Epidermal melanocyte (primary cell): ENCODE measurements around the gene PARVB.
"Not testable (repeated sequence)": the region's sequence is repeated elsewhere in the genome, so short reads cannot be mapped to it uniquely, and the experiment has no call there.

Experiments
- DNase-seq: peaks from one replicate; pipeline ENCODE4 v3.0.0; 2011; ENCODE audit warnings: low spot score; ENCODE audit not compliant: insufficient read length

Gene PARVB

DNA sequence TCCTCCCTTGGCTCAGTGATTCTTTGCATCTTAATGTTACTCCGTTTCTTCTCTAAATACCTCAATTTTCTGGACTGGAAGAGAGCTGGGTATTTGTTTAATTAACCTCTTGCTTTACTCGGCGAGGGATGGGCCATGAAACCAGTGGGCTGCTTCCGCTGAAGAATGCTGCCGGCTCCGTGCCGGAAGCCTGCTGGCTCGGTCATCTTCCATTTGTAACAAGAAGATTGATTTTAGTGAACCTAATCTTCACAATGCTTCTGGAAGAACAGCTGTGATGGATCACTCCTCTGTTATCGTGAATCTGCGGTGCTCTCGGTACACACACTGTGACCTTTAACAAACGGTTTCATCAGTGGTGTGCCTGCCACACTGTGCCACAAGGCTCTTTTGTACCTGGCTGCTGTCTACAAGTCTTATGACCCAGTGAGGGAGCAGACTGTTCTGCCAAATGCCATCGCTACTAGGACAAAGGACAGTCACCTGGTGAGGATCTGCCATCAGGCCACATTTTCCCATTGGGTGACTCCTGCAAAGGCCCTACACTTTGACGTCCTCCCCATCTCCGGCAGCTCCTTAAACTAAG, 25.3 kb upstream of the PARVB start:
- no peak for DNase-seq

DNA sequence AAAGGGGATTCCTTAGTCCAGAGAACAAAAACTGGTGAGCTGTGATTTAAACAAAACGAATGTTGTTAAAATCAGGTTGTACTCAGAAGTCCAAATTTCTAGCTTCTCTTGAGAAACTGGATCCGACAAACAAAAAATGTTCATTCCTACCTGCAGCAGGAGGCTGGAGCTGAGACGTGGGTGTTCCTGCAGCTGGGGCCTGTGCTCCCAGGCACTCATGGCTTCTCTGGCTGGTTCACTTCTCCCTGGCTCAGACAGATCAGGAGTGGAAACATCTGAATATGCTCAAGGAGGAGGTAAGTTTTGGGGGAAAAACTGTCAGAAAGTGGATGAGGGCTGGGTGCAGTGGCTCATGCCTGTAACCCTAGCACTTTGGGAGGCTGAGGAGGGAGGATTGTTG, 24.7 kb upstream of the PARVB start:
- no peak for DNase-seq

DNA sequence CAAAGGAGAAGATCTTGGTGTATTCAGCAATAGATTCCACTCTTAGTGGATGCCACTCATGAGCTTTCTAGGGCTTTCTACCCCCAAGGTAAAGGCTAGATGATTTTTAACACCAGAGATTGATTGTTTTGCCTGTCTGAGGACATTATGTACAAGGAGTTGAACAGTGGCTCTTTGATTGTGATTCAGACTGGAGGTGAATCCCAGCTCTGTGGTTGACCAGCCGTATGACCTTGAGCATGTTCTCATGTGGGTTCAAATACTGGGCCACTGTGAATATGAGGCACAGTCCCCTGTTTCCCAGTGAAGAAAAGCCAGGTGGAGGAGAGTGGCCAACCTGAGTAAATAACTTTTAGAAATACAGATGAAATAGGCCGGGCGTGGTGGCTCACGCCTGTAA, 24.0 kb upstream of the PARVB start:
- DNase-seq, result no peak

DNA sequence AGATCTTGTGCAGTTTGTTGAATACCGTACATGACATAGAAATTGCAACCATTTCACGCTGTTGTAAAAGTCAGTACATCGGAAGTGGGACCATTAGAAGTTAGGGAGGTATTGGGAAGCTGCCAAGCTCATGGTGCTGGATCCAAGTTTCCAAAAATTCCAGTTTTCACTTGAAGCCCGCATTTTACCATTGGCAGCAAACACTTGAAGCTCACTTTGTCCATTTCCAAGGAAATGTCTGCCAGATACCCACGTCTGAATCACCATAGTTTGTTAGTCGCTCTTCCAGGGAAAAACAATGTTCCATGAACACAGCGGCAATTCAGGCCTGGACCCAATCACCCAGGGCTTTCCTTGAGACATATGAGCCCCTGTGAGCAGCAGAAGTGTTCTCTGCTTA, 22.6 kb upstream of the PARVB start:
- DNase-seq, result no peak

- no peak for DNase-seq
These were observed 21.8 kb upstream of the PARVB start for GRCh38 chr22:44002324-44002723.

DNA sequence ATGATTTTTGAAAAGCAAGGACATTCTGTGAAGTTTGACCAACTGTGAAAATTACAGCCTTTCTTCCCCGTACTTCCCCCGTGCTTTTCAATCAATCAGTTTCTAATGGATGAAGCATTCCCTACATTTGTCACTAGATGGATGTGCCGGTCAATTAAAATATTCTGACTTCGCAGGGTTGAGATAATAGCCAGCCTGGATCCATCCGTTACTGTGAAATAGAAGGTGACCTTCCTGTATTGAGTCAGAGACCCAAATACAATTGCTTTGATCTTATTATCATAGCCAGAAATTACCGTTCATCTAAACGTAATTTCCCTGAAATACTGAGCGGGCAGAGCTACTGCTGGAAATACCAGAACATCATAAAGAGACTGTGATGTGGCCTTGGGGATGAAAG, 21.1 kb upstream of the PARVB start:
- DNase-seq, result no peak

DNA sequence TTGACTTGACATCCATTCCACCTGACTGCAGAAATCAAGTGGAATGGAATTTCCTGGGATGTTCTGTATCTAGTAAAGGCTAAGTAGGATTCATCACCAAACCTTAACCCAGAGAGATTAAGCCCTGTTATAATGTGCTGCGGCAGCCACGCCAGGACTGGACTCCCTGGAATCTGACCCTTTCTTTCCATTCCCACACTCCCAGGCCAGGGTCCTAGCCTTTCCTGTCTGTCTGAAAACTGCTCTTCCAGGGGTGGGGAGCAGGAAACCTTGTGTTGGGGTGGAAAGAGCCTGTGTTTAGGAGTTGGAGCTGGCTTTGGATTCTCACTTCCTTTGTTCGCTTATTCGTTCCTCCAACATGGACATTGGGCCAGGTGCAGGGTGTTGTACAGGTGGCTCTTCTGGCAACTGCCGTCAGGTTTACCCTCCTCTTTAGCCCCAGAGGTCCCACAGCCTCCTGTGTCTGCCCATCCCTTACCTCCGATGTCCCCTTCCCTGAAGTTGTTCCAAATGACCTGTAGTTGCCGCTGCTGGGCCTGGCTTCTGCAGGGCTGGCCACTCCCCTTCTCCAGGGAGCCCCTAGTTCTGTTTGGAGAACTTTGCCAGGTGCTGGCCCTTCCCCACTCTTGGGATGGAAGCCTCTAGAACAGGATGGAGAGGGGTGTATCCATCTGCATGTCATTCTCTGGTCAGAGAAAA, 20.5 kb upstream of the PARVB start:
- DNase-seq, result no peak

GRCh38 chr22:44004104-44004460, 20.0 kb upstream of the PARVB start:
- no peak for DNase-seq

DNA sequence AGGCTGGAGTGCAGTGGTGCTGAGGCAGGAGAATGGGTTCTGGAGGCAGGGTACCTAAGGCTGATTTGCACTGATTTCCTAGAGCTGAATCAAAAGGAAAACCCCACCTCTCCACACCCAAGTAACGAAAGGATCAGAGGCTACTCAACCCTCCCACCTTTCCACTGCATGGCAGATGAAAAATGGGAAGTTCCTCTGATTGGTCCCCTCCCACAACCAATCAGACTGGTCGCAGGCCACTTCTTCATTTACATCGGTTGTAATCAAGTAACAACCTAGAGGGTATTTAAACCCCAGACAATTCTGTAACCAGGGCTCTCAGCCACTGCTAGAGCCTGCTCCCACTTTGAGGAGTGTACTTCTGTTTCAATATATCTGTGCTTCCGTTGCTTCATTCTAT, 18.6 kb upstream of the PARVB start:
- DNase-seq, result no peak

- DNase-seq, result no peak
These were observed 11.9 kb upstream of the PARVB start for GRCh38 chr22:44012162-44012561.

DNA sequence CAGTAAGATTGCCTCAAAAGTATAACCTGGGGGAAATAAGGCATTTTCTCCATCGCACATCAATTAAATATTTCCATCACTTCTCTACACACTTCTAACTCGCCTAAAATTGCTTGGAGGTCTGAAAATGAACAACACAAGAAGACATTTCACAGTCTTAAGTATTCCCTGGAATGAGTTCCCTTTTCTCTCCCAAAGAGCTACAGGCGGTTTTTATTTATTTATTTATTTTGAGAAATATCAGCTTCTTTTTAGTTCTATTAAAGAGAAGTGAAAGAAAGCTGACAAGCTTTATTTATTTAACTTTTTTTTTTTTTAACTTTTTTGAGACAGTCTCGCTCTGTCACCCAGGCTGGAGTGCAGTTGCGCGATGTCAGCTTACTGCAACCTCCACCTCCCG, 11.5 kb upstream of the PARVB start:
- DNase-seq, result no peak

GRCh38 chr22:44014241-44014640, 9.9 kb upstream of the PARVB start:
- DNase-seq, result no peak

GRCh38 chr22:44016586-44016985, 7.5 kb upstream of the PARVB start:
- DNase-seq, result not testable (repeated sequence)

DNA sequence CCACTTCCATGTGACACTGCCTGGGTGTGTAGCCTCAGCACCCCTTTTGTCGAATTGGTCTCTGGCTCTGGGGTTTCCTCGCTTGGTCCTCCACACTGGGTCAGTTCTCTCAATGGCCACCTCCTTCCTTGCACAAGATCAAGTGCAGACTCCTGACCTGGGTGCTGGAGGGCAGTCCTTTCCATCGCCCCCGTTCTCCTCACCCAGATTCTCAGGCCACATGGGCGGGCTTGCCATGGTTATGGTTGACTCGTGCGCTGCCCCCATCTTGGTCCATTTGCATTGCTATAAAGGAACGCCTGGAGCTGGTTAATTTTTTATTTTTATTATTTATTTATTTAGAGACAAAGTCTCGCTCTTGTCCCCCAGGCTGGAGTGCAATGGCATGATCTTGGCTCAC, 5.5 kb upstream of the PARVB start:
- no peak for DNase-seq

DNA sequence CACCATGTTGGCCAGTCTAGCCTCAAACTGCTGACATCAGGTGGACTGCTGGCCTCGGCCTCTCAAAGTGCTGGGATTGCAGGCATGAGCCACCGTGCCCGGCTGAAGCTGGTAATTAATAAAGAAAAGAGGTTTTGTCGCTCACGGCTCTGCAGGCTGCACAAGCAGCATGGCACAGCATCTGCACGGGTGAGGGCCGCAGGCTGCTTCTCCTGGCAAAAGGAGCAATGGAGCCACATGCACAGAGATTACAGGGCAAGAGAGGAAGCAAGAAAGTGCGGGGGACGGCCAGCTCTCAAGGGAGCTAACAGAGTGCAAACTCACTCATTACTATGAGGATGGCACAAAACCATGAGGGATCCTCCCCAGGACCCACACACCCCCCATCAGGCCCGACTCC, 4.7 kb upstream of the PARVB start:
- no peak for DNase-seq

- no peak for DNase-seq
These were observed 4.3 kb upstream of the PARVB start for GRCh38 chr22:44019846-44020245.

- no peak for DNase-seq
These were observed 3.1 kb upstream of the PARVB start for GRCh38 chr22:44020981-44021380.

- peak; percentile 24 for DNase-seq
These were observed 456 bp upstream of the PARVB start for GRCh38 chr22:44023404-44024287.

DNA sequence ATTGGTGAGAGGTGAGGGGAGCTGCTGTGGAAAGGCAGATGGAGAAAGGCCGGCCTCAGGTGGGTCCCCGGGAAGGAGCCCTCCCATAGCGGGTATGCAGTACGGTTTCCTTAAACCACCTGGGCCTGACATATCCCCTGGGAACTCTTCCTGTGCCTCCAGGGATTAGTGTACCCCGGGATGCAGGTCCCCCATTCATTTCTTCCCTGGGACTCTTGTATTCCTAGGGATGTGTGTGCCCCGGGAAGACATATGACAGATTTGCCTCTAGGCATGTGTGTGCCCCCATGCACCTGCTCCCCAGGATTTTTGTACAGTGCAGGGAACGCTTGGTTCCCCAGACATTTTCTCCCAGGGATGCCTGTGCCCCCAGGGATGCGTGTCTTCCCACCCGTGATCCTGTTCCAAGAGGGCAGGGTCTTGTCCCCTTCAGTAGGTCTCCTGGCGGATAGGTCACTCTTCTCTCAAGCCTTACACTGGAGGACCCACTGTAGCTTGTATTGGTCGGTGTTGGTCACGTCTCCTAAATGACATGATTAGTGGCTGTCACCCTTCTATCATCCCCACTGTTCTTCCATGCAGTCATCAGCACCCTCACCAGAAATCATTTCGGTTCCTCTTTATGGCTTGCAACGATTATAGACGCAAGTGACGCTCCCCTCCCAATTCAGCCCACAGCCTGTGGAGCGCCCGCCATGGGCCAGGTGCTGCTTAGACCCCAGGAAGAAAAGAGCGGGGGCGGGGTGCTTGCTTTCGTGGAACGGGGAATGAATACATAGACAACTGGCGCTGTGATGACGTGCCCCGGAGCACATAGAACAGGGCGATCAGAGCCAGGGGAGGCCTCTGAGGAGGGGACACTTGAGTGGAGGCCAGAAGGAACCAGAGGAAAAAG, 1.3 kb downstream of the PARVB start:
- no peak for DNase-seq

GRCh38 chr22:44026066-44026629, 2.0 kb downstream of the PARVB start:
- DNase-seq, result no peak
